Neural cell (in vitro differentiated cells): Measurements from ENCODE around the gene TOX2. TPM values are rescaled to one million over a fixed set of nuclear protein-coding genes. Genes with fewer than 3 reads are reported as not detected.

Source experiments
- H2AFZ ChIP-seq: fragments of 200-600, 300-800 bp; sonication (generic), shearing (Covaris generic); 2 replicates; pipeline ENCODE4 v1.6.0; 2014; ENCODE audit warnings: low read depth, mild to moderate bottlenecking, antibody characterized with exemption, low read length, moderate library complexity
- H3F3A ChIP-seq: fragments of 200-600 bp; shearing (Covaris generic); 2 replicates; pipeline ENCODE4 v1.6.1; 2016; ENCODE audit warnings: mild to moderate bottlenecking, moderate library complexity, mixed read lengths, antibody characterized with exemption, low read length; ENCODE audit not compliant: insufficient read depth, poor library complexity, severe bottlenecking
- H3K27ac ChIP-seq: fragments of 200-600, 300-800 bp; sonication (generic), shearing (Covaris generic); 2 replicates; pipeline ENCODE4 v1.5.1; 2014; ENCODE audit warnings: mild to moderate bottlenecking, low read length, moderate library complexity
- H3K27me3 ChIP-seq: fragments of 300-800, 200-600 bp; sonication (generic), shearing (Covaris generic); 2 replicates; pipeline ENCODE4 v1.6.0; 2014; ENCODE audit warnings: mild to moderate bottlenecking, low read depth, low read length, moderate library complexity; ENCODE audit not compliant: insufficient read depth
- H3K36me3 ChIP-seq: fragments of 300-800, 200-600 bp; sonication (generic), shearing (Covaris generic); 2 replicates; pipeline ENCODE4 v1.5.1; 2014; ENCODE audit warnings: mild to moderate bottlenecking, antibody characterized with exemption, low read length, moderate library complexity; ENCODE audit not compliant: insufficient read depth
- H3K4me2 ChIP-seq: fragments of 300-800, 200-600 bp; sonication (generic), shearing (Covaris generic); 2 replicates; pipeline ENCODE4 v1.6.0; 2014; ENCODE audit warnings: mild to moderate bottlenecking, low read length
- H3K4me3 ChIP-seq: fragments of 300-800, 200-600 bp; sonication (generic), shearing (Covaris generic); 2 replicates; pipeline ENCODE4 v1.5.1; 2014; ENCODE audit warnings: mild to moderate bottlenecking, low read length, moderate library complexity
- H3K79me2 ChIP-seq: fragments of 200-600 bp; shearing (Covaris generic); replicated peaks from 2 replicates; pipeline ENCODE4 v1.6.0; 2014; ENCODE audit warnings: mild to moderate bottlenecking, low read length, moderate library complexity; ENCODE audit not compliant: insufficient read depth
- H3K9ac ChIP-seq: fragments of 300-800, 200-600 bp; sonication (generic), shearing (Covaris generic); 2 replicates; pipeline ENCODE4 v1.6.1; 2016; ENCODE audit warnings: mild to moderate bottlenecking, low read length, mixed read lengths
- H3K9me2 ChIP-seq: fragments of 200-600 bp; shearing (Covaris generic); 2 replicates; pipeline ENCODE4 v1.6.1; 2016; ENCODE audit warnings: mild to moderate bottlenecking, low read length, mixed read lengths; ENCODE audit not compliant: insufficient read depth
- H3K9me3 ChIP-seq: fragments of 200-600, 300-800 bp; sonication (generic), shearing (Covaris generic); 2 replicates; pipeline ENCODE4 v1.6.1; 2016; ENCODE audit warnings: mild to moderate bottlenecking, mixed run types, low read length, moderate library complexity, mixed read lengths
- H4K20me1 ChIP-seq: fragments of 200-600 bp; shearing (Covaris generic); 2 replicates; pipeline ENCODE4 v1.6.1; 2016; ENCODE audit warnings: mild to moderate bottlenecking, mixed run types; ENCODE audit not compliant: insufficient read depth
- CTCF ChIP-seq: fragments of 450-650 bp; IDR thresholded peaks from 2 replicates; pipeline ENCODE4 v1.5.1; 2014; ENCODE audit warnings: antibody characterized with exemption, mild to moderate bottlenecking, moderate library complexity; ENCODE audit not compliant: poor library complexity, severe bottlenecking
- EP300 ChIP-seq: fragments of 450-650 bp; conservative IDR thresholded peaks from 2 replicates; pipeline ENCODE4 v1.6.1; 2014; ENCODE audit warnings: antibody characterized with exemption, mild to moderate bottlenecking, moderate library complexity; ENCODE audit not compliant: poor library complexity, severe bottlenecking
- EZH2 ChIP-seq: fragments of 200-600, 300-800 bp; shearing (Covaris generic), sonication (generic); IDR thresholded peaks from 2 replicates; pipeline ENCODE4 v1.6.1; 2014; ENCODE audit warnings: antibody characterized with exemption, low read length, borderline replicate concordance, mild to moderate bottlenecking; ENCODE audit not compliant: insufficient read depth, poor library complexity, severe bottlenecking
- MXI1 ChIP-seq: fragments of 450-650 bp; conservative IDR thresholded peaks from 2 replicates; pipeline ENCODE4 v1.6.1; 2014; ENCODE audit warnings: antibody characterized with exemption, mild to moderate bottlenecking; ENCODE audit not compliant: poor library complexity, severe bottlenecking
- POLR2AphosphoS5 ChIP-seq: IDR thresholded peaks from 2 replicates; pipeline ENCODE4 v1.6.1; 2012
- RAD21 ChIP-seq: fragments of 450-650 bp; conservative IDR thresholded peaks from 2 replicates; pipeline ENCODE4 v1.6.1; 2014; ENCODE audit warnings: antibody characterized with exemption, mild to moderate bottlenecking, moderate library complexity
- SMC3 ChIP-seq: fragments of 450-650 bp; conservative IDR thresholded peaks from 2 replicates; pipeline ENCODE4 v1.6.1; 2014; ENCODE audit warnings: antibody characterized with exemption, mild to moderate bottlenecking, moderate library complexity; ENCODE audit not compliant: poor library complexity
- TAF1 ChIP-seq: IDR thresholded peaks from 2 replicates; pipeline ENCODE4 v1.6.1; 2012; ENCODE audit warnings: low read depth
- polyA plus RNA-seq: library from polyadenylated mRNA; depleted of rRNA; stranded (reverse); fragments of >200 nt; gene quantifications from 2 replicates; pipeline ENCODE4 v1.2.3, GENCODE V29; 2014
- TF ChIP-seq, protein P1 (sequence below): IDR thresholded peaks from 2 replicates; pipeline ENCODE4 v1.6.1; 2012; ENCODE audit warnings: borderline replicate concordance

The TOX2 gene
- polyA plus RNA-seq, 1 donor from 2014 or later = 0.89 TPM

DNA sequence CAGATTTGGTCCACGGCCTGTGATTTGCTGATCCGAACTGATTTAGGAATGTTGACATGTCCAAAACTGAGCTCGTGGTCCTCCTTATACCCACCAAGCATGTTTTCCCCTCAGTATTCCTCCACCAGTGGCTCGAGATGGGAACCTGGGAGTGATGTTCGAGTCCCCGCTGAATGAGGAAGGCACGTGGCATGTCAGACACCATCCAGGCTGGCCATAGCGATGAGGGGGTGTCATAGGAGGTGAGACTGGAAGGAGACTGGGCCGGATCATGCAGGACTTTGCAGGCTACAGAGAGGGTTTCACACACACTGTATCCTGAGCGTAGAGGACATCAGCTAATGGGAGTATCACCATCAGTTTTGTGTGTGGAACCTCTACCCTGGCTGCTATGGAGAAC, 78.2 kb downstream of the TOX2 start:
- Histone ChIP-seq H2AFZ (no peak overlapping the region), H3K9me3 (no peaks in the 10 kb centered on the region), H3F3A (no peaks in the 10 kb centered on the region), H3K27ac (no peak overlapping the region), H3K79me2 (no peaks in the 10 kb centered on the region), H3K9ac (no peak overlapping the region), H3K9me2 (no peaks in the 10 kb centered on the region), H3K4me3 (no peak overlapping the region), H3K4me2 (no peak overlapping the region), H4K20me1 (no peaks in the 10 kb centered on the region), H3K36me3 (no peaks in the 10 kb centered on the region), H3K27me3 (no peaks in the 10 kb centered on the region)
- TF ChIP-seq, protein P1, sequence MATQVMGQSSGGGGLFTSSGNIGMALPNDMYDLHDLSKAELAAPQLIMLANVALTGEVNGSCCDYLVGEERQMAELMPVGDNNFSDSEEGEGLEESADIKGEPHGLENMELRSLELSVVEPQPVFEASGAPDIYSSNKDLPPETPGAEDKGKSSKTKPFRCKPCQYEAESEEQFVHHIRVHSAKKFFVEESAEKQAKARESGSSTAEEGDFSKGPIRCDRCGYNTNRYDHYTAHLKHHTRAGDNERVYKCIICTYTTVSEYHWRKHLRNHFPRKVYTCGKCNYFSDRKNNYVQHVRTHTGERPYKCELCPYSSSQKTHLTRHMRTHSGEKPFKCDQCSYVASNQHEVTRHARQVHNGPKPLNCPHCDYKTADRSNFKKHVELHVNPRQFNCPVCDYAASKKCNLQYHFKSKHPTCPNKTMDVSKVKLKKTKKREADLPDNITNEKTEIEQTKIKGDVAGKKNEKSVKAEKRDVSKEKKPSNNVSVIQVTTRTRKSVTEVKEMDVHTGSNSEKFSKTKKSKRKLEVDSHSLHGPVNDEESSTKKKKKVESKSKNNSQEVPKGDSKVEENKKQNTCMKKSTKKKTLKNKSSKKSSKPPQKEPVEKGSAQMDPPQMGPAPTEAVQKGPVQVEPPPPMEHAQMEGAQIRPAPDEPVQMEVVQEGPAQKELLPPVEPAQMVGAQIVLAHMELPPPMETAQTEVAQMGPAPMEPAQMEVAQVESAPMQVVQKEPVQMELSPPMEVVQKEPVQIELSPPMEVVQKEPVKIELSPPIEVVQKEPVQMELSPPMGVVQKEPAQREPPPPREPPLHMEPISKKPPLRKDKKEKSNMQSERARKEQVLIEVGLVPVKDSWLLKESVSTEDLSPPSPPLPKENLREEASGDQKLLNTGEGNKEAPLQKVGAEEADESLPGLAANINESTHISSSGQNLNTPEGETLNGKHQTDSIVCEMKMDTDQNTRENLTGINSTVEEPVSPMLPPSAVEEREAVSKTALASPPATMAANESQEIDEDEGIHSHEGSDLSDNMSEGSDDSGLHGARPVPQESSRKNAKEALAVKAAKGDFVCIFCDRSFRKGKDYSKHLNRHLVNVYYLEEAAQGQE = no peak
- TF ChIP-seq EZH2 (no peak), EP300 (no peak), SMC3 (no peak), CTCF (no peak), MXI1 (no peak), TAF1 (no peak), RAD21 (no peak), POLR2AphosphoS5 (no peak)

DNA sequence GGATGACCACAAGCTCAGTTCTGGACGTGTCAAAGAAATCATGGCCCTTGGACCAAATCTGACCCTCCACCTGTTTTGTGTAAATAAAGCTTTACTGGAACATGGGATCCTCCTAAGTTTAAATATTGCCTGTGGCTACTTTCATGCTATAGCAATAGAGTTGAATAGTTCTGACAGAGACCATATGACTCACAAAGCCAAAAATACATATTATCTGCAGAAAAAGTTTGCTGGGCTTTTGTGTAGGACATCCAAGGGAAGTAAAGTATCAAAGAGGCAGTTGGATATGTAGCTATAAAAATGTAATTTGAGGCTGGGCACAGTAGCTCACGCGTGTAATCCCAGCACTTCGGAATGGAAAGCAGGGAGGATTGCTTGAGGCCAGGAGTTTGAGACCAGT, 78.9 kb downstream of the TOX2 start:
- Histone ChIP-seq H4K20me1 (no peaks in the 10 kb centered on the region), H3K27me3 (no peaks in the 10 kb centered on the region), H3K4me3 (no peak overlapping the region), H3K79me2 (no peaks in the 10 kb centered on the region), H3K27ac (no peak overlapping the region), H3F3A (no peaks in the 10 kb centered on the region), H3K9me2 (no peaks in the 10 kb centered on the region), H3K4me2 (no peak overlapping the region), H2AFZ (no peak overlapping the region), H3K9me3 (no peaks in the 10 kb centered on the region), H3K9ac (no peak overlapping the region), H3K36me3 (no peaks in the 10 kb centered on the region)
- TF ChIP-seq POLR2AphosphoS5 = no peak
- no peak for TF ChIP-seq EP300
